Heart left ventricle (tissue), 13 donors: ENCODE data around the gene COL26A1.

Experiments
- CTCF ChIP-seq, 12 donors: fragments of 200-600 bp; sonication (generic) in 4 of 12; IDR thresholded peaks; one replicate each; pipeline versions ENCODE4 v1.5.0 to v1.8.0; 2018 to 2022; ENCODE audit warnings: antibody characterized with exemption in 12 of 12, mild to moderate bottlenecking in 5 of 12
- POLR2A ChIP-seq, 2 donors: fragments of 450-650 bp; IDR thresholded peaks; one replicate each; pipeline ENCODE4 v1.6.1; 2017; ENCODE audit warnings: antibody characterized with exemption in 2 of 2, mild to moderate bottlenecking in 2 of 2, moderate library complexity in 2 of 2
- donor health status: ischemic (EF 13 %, LVEDD 7.1; RV severe dilation, severe dysfunction).
- donor health status: DM: no; HTN: yes; CAD: no.
- donor health status: DM: no; HTN: no; CAD: no.
- donor health status: ischemic (EF 25% LVEDD 6.9; RV normal size, moderate dysfunction).
- donor health status: ischemic (EF 25% LVEDD 5.7; RV mildly dilated, moderate dysfunction).
- donor health status: ischemic (EF 35%, LVEDD 5.7; RV mildly dilated, moderate dysfunction).
- donor health status: nonischemic (EF 11% LVEDD 7.7; RV severe dilation, severe dysfunction).
- donor health status: DM: yes; HTN: yes; CAD: no.
- donor health status: PGD.
- donor health status: ischemic (EF 29% LVEDD 5.4; RV normal size, mild dysfunction).
- donor health status: nonischemic (EF 23%, LVEDD 6.1; RV moderate dilation, normal function).

GRCh38 chr7:101319401-101319800 is 43.3 kb upstream of the COL26A1 start:
- TF ChIP-seq CTCF (IDR thresholded peaks at IDR 0.05) (no peak), POLR2A (IDR thresholded peaks at IDR 0.05) (no peak)
